HepG2 (cell line): ENCODE data around the gene TSPYL4. TPM values are rescaled to one million over a fixed set of nuclear protein-coding genes. Genes with fewer than 3 reads are reported as not detected.

Experiments used
- BRD4 ChIP-seq: sonication (generic); formaldehyde crosslinking; IDR thresholded peaks from 2 replicates; pipeline ENCODE4 v1.4.0; 2020; ENCODE audit warnings: missing genetic modification reagents
- BRF2 ChIP-seq: sonication (generic); formaldehyde crosslinking; IDR thresholded peaks from 2 replicates; pipeline ENCODE4 v1.8.1; 2022; ENCODE audit warnings: mild to moderate bottlenecking, missing genetic modification reagents
- CAMTA2 ChIP-seq: sonication (generic); formaldehyde crosslinking; IDR thresholded peaks from 2 replicates; pipeline ENCODE4 v1.4.0; 2020; ENCODE audit warnings: mild to moderate bottlenecking, missing genetic modification reagents, borderline replicate concordance
- CENPT ChIP-seq: sonication (generic); formaldehyde crosslinking; IDR thresholded peaks from 2 replicates; pipeline ENCODE4 v1.8.0; 2022; ENCODE audit warnings: low read depth, mild to moderate bottlenecking, moderate library complexity, missing genetic modification reagents
- CREM ChIP-seq, 2 experiments: sonication (generic) in 1 of 2; formaldehyde crosslinking in 1 of 2; IDR thresholded peaks; 2 replicates each; pipeline versions ENCODE4 v1.4.0 to v1.6.1; 2016 to 2020; ENCODE audit warnings: antibody characterized with exemption in 1 of 2, mild to moderate bottlenecking in 1 of 2, missing genetic modification reagents in 1 of 2
- DRAP1 ChIP-seq: IDR thresholded peaks from 2 replicates; pipeline ENCODE4 v1.6.1; 2016; ENCODE audit warnings: missing genetic modification reagents, missing compliant biosample characterization
- EEA1 ChIP-seq: sonication (generic); formaldehyde crosslinking; IDR thresholded peaks from 2 replicates; pipeline ENCODE4 v1.5.1; 2020; ENCODE audit warnings: mild to moderate bottlenecking, missing genetic modification reagents, borderline replicate concordance
- GLI4 ChIP-seq: sonication (generic); formaldehyde crosslinking; IDR thresholded peaks from 2 replicates; pipeline ENCODE4 v1.5.1; 2020; ENCODE audit warnings: missing genetic modification reagents, mild to moderate bottlenecking, moderate library complexity, borderline replicate concordance
- KDM5B ChIP-seq: sonication (generic); formaldehyde crosslinking; IDR thresholded peaks from 2 replicates; pipeline ENCODE4 v1.4.0; 2020; ENCODE audit warnings: missing genetic modification reagents, mild to moderate bottlenecking, borderline replicate concordance
- KMT2A ChIP-seq: sonication (generic); formaldehyde crosslinking; IDR thresholded peaks from 2 replicates; pipeline ENCODE4 v1.4.0; 2020; ENCODE audit warnings: missing genetic modification reagents
- NFKB2 ChIP-seq: sonication (generic); formaldehyde crosslinking; IDR thresholded peaks from 2 replicates; pipeline ENCODE4 v1.4.0; 2020; ENCODE audit warnings: missing genetic modification reagents, borderline replicate concordance
- REST ChIP-seq, 2 experiments: IDR thresholded peaks; 2 replicates each; pipeline ENCODE4 v1.6.1; 2011 to 2012; ENCODE audit warnings: low read length in 2 of 2, borderline replicate concordance in 1 of 2, low read depth in 1 of 2, mild to moderate bottlenecking in 1 of 2, moderate library complexity in 1 of 2
- SATB2 ChIP-seq: sonication (generic); formaldehyde crosslinking; IDR thresholded peaks from 2 replicates; pipeline ENCODE4 v1.5.0; 2020; ENCODE audit warnings: missing genetic modification reagents
- SRY ChIP-seq: sonication (generic); formaldehyde crosslinking; IDR thresholded peaks from 2 replicates; pipeline ENCODE4 v1.8.0; 2022; ENCODE audit warnings: mild to moderate bottlenecking, missing genetic modification reagents
- TMF1 ChIP-seq: sonication (generic); formaldehyde crosslinking; IDR thresholded peaks from 2 replicates; pipeline ENCODE4 v1.8.1; 2022; ENCODE audit warnings: low read depth, missing genetic modification reagents
- ZNF143 ChIP-seq: sonication (generic); formaldehyde crosslinking; IDR thresholded peaks from 2 replicates; pipeline ENCODE4 v1.4.0; 2020; ENCODE audit warnings: missing genetic modification reagents
- ZSCAN25 ChIP-seq: sonication (generic); formaldehyde crosslinking; IDR thresholded peaks from 2 replicates; pipeline ENCODE4 v1.8.0; 2022; ENCODE audit warnings: mild to moderate bottlenecking, missing genetic modification reagents
- ZSCAN30 ChIP-seq: sonication (generic); formaldehyde crosslinking; IDR thresholded peaks from 2 replicates; pipeline ENCODE4 v1.5.0; 2020; ENCODE audit warnings: mild to moderate bottlenecking, missing genetic modification reagents
- polyA plus RNA-seq, 8 experiments: library from polyadenylated mRNA; depleted of rRNA in 3 of 8; stranded (reverse) in 7 of 8; unstranded in 1 of 8; fragments of >200 nt; fragmentation: Illumina TruSeq in 4 of 8; extraction: Trizol in 4 of 8; gene quantifications; 2 replicates each; pipeline versions ENCODE4 v1.2.1 to v1.2.3, GENCODE V29; 2011 to 2016; ENCODE audit warnings: low read depth in 4 of 8, missing spikeins in 1 of 8, mixed read lengths in 1 of 8; ENCODE audit not compliant: insufficient read depth in 1 of 8
- total RNA-seq, 5 experiments: library from RNA; depleted of rRNA; stranded (reverse); fragments of >200 nt; fragmentation: Illumina TruSeq; extraction: Trizol; gene quantifications; 2 replicates each; pipeline ENCODE4 v1.2.3, GENCODE V29; 2016; ENCODE audit warnings: low read depth in 1 of 5
- TF ChIP-seq, protein P1 (sequence below): sonication (generic); formaldehyde crosslinking; IDR thresholded peaks from 2 replicates; pipeline ENCODE4 v1.8.0; 2022; ENCODE audit warnings: mild to moderate bottlenecking, missing genetic modification reagents, moderate library complexity
- TF ChIP-seq, protein P2 (sequence below): sonication (generic); formaldehyde crosslinking; IDR thresholded peaks from 2 replicates; pipeline ENCODE4 v1.5.0; 2020; ENCODE audit warnings: missing genetic modification reagents

The TSPYL4 gene
- total and polyA plus RNA-seq, 2 of the 13 experiments (the other 11 are each of a cell fraction or from before 2014, with no cell fraction given): 18.0 to 19.7 TPM

- TF ChIP-seq NFKB2 (CRISPR knock-in tag): peak; percentile 93; the same call in 1 of the 2 replicates
- peak; percentile 68; the same call in 1 of the 2 replicates for TF ChIP-seq EEA1 (CRISPR knock-in tag)
- TF ChIP-seq TMF1: peak; percentile 54; the same call in 1 of the 2 replicates
- TF ChIP-seq CREM (IDR thresholded peaks at IDR 0.05): peak; percentile 63
- TF ChIP-seq CREM (CRISPR knock-in tag; IDR thresholded peaks at IDR 0.05): no peak
- TF ChIP-seq DRAP1 (CRISPR knock-in tag): peak; percentile 94
- TF ChIP-seq ZSCAN30 (CRISPR knock-in tag): 0 out of 2 replicates have a peak, but pooled peaks have one; percentile 83
- peak; percentile 77 for TF ChIP-seq BRF2 (CRISPR knock-in tag)
- peak; percentile 97 for TF ChIP-seq GLI4 (CRISPR knock-in tag)
- peak; percentile 91 for TF ChIP-seq SRY (CRISPR knock-in tag)
- no peak for TF ChIP-seq SATB2 (CRISPR knock-in tag)
- peak; percentile 89; the same call in 1 of the 2 replicates for TF ChIP-seq KDM5B (CRISPR knock-in tag)
- TF ChIP-seq, protein P1, sequence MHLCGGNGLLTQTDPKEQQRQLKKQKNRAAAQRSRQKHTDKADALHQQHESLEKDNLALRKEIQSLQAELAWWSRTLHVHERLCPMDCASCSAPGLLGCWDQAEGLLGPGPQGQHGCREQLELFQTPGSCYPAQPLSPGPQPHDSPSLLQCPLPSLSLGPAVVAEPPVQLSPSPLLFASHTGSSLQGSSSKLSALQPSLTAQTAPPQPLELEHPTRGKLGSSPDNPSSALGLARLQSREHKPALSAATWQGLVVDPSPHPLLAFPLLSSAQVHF: no peak
- peak; percentile 90 for TF ChIP-seq BRD4 (CRISPR knock-in tag)
- TF ChIP-seq CENPT (CRISPR knock-in tag): no peak; the same call in 1 of the 2 replicates
- TF ChIP-seq ZNF143 (CRISPR knock-in tag): 0 out of 2 replicates have a peak, but pooled peaks have one; percentile 54
- TF ChIP-seq CAMTA2 (CRISPR knock-in tag): no peak
- no peak for TF ChIP-seq REST (IDR thresholded peaks at IDR 0.05; ENCODE audit: borderline replicate concordance in 1 of 2, low read depth in 1 of 2, low read length in 2 of 2)
- no peak; the same call in 1 of the 2 replicates for TF ChIP-seq ZSCAN25 (CRISPR knock-in tag)
- TF ChIP-seq KMT2A: peak; percentile 96
- TF ChIP-seq, protein P2, sequence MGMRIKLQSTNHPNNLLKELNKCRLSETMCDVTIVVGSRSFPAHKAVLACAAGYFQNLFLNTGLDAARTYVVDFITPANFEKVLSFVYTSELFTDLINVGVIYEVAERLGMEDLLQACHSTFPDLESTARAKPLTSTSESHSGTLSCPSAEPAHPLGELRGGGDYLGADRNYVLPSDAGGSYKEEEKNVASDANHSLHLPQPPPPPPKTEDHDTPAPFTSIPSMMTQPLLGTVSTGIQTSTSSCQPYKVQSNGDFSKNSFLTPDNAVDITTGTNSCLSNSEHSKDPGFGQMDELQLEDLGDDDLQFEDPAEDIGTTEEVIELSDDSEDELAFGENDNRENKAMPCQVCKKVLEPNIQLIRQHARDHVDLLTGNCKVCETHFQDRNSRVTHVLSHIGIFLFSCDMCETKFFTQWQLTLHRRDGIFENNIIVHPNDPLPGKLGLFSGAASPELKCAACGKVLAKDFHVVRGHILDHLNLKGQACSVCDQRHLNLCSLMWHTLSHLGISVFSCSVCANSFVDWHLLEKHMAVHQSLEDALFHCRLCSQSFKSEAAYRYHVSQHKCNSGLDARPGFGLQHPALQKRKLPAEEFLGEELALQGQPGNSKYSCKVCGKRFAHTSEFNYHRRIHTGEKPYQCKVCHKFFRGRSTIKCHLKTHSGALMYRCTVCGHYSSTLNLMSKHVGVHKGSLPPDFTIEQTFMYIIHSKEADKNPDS: peak; percentile 80; the same call in 1 of the 2 replicates
These were observed 25.6 kb upstream of the TSPYL4 start, which contains the start of gene TSPYL1 (continued) for GRCh38 chr6:116279232-116280160.
